EH (cell line): ENCODE results near the gene AOAH.

Experiments
- DNase-seq: peaks from one replicate; pipeline ENCODE4 v3.0.0-alpha.2; 2015; ENCODE audit warnings: low read depth

The AOAH gene

GRCh38 chr7:36630112-36630650 lies 94.1 kb downstream of the AOAH start:
- no peak for DNase-seq

- DNase-seq = no peak
These were observed 94.9 kb downstream of the AOAH start for GRCh38 chr7:36629351-36629750.

- DNase-seq = no peak
These were observed 96.5 kb downstream of the AOAH start for GRCh38 chr7:36627836-36628235.

GRCh38 chr7:36626111-36626510 lies 98.2 kb downstream of the AOAH start:
- no peak for DNase-seq

GRCh38 chr7:36625247-36625646 lies 99.0 kb downstream of the AOAH start:
- no peak for DNase-seq

GRCh38 chr7:36623247-36623646 lies 101.0 kb downstream of the AOAH start:
- no peak for DNase-seq

- DNase-seq = no peak
These were observed 102.9 kb downstream of the AOAH start for GRCh38 chr7:36621396-36621795.

GRCh38 chr7:36620166-36620708 lies 104.1 kb downstream of the AOAH start:
- no peak for DNase-seq

- DNase-seq = no peak
These were observed 106.9 kb downstream of the AOAH start for GRCh38 chr7:36617408-36617807.

GRCh38 chr7:36615852-36616540 lies 108.3 kb downstream of the AOAH start:
- DNase-seq = no peak

- DNase-seq = no peak
These were observed 109.3 kb downstream of the AOAH start for GRCh38 chr7:36614959-36615358.

- no peak for DNase-seq
These were observed 111.2 kb downstream of the AOAH start for GRCh38 chr7:36613031-36613614.

GRCh38 chr7:36611703-36612102 lies 112.6 kb downstream of the AOAH start:
- no peak for DNase-seq

- DNase-seq = no peak
These were observed 116.6 kb downstream of the AOAH start for GRCh38 chr7:36607721-36608095.

- DNase-seq = no peak
These were observed 117.1 kb downstream of the AOAH start for GRCh38 chr7:36606976-36607720.

GRCh38 chr7:36606153-36606975 lies 117.9 kb downstream of the AOAH start:
- DNase-seq = no peak

- DNase-seq = no peak
These were observed 118.8 kb downstream of the AOAH start for GRCh38 chr7:36605261-36606051.

GRCh38 chr7:36604806-36605205 lies 119.5 kb downstream of the AOAH start:
- DNase-seq = no peak

- DNase-seq = no peak
These were observed 121.1 kb downstream of the AOAH start for GRCh38 chr7:36602934-36603887.

- no peak for DNase-seq
These were observed 121.8 kb downstream of the AOAH start for GRCh38 chr7:36602511-36602910.
